ENCODE results near the gene FGFRL1.

Gene FGFRL1

DNA sequence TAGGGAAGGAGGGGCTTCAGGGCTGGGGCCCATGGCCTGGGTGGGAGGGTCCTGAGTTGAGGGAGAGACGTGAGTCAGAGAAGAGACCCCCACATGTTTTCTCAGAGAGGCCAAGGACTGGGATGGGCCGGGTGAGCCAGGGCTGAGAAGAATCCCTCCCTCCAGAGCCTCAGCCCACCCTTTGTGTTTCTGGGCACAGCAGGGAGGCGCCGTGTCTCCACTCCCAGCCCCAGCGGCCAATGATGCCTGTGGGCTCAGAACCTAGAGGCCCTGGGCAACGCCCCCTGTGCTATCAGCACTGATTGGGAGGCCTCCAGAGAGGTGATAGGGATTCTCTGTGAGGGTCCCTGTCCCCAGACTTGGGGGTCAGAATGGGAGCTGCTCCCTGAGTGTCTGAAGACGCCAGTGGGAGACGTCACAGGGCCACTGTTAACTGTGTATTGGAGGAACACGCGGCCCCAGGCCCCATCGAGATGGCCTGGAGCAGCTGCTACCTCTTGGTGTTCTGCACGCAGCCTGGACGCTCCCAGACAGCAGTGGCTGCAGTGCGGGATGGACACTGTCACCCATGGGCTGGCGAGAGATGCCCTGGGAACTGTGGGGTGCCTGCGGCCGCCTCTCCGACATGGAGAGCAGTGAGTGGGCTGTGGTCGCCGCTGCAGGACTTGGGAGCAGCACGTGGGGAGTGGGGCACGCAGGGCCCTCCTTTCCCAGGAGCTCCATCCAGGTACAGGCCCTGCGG, 8.5 kb downstream of the FGFRL1 start:
- no peaks in the 10 kb centered on the region for H3K9me3 ChIP-seq (ENCODE audit: low read length)
- no peaks in the 10 kb centered on the region for H3K27me3 ChIP-seq (ENCODE audit: insufficient read depth, low read length)
- H3K4me1 ChIP-seq (ENCODE audit: insufficient read depth, low read length, severe bottlenecking): no peaks in the 10 kb centered on the region
- no peaks in the 10 kb centered on the region for H3F3A ChIP-seq (ENCODE audit: insufficient read depth, low read length)
- no peaks in the 10 kb centered on the region for H3K36me3 ChIP-seq (ENCODE audit: insufficient read depth, low read length)
- H3K79me2 ChIP-seq (ENCODE audit: insufficient read depth, low read length): no peaks in the 10 kb centered on the region
- H3K9ac ChIP-seq (ENCODE audit: low read length): no peak overlapping the region
- H3K4me3 ChIP-seq (ENCODE audit: low read depth, low read length, poor library complexity, severe bottlenecking): no peak overlapping the region
- H3K4me2 ChIP-seq (ENCODE audit: low read length): no peak overlapping the region
- H3K9me2 ChIP-seq (ENCODE audit: low read depth, low read length): no peaks in the 10 kb centered on the region
- no peaks in the 10 kb centered on the region for H4K20me1 ChIP-seq (ENCODE audit: insufficient read depth, low read length)
- H3K27ac ChIP-seq (ENCODE audit: low read depth, low read length, poor library complexity, severe bottlenecking): no peak overlapping the region
- H2AFZ ChIP-seq (ENCODE audit: low read length): no peak overlapping the region
- TF ChIP-seq, protein P1, sequence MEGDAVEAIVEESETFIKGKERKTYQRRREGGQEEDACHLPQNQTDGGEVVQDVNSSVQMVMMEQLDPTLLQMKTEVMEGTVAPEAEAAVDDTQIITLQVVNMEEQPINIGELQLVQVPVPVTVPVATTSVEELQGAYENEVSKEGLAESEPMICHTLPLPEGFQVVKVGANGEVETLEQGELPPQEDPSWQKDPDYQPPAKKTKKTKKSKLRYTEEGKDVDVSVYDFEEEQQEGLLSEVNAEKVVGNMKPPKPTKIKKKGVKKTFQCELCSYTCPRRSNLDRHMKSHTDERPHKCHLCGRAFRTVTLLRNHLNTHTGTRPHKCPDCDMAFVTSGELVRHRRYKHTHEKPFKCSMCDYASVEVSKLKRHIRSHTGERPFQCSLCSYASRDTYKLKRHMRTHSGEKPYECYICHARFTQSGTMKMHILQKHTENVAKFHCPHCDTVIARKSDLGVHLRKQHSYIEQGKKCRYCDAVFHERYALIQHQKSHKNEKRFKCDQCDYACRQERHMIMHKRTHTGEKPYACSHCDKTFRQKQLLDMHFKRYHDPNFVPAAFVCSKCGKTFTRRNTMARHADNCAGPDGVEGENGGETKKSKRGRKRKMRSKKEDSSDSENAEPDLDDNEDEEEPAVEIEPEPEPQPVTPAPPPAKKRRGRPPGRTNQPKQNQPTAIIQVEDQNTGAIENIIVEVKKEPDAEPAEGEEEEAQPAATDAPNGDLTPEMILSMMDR (IDR thresholded peaks at IDR 0.05; ENCODE audit: low read length): no peak
- TF ChIP-seq EZH2 (IDR thresholded peaks at IDR 0.05; ENCODE audit: borderline replicate concordance, low read length): no peak

DNA sequence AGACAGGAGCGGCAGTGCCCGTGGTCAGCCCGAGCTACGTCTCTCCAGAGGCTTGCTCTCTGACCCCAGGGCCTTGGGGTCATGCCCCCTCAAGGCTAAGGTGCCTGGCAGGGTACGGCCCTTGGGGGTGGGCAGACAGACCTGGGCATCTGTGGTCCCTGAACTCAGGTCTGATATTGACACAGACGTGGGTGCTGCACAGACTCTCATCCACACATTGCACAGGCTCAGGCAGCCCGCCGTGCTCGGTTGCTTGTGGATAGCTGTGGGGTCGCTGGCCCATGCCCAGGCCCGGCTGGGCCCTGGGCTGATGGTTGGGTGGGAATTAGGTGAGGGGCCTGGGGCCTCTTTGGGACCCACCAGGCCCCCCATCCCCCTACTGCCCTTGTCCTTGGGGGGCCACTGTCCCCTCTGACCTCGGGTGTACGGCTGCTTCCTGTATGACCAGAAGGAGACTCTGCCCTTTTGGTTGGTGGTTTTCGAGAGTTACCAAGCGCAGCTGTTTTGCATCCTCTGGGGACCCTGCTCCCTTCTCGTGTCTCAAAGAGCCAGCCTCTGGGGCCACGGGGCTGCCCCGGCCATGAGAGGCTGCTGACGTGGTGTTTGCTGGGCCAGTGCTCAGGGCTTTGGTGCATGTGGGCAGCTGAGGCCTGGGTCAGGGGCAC, 10.1 kb downstream of the FGFRL1 start:
- no peaks in the 10 kb centered on the region for H3K9me3 ChIP-seq (ENCODE audit: low read length)
- H3K36me3 ChIP-seq (ENCODE audit: insufficient read depth, low read length): no peaks in the 10 kb centered on the region
- H3F3A ChIP-seq (ENCODE audit: insufficient read depth, low read length): no peaks in the 10 kb centered on the region
- H3K27ac ChIP-seq (ENCODE audit: low read depth, low read length, poor library complexity, severe bottlenecking): no peak overlapping the region
- H2AFZ ChIP-seq (ENCODE audit: low read length): no peak overlapping the region
- H3K4me1 ChIP-seq (ENCODE audit: insufficient read depth, low read length, severe bottlenecking): peaks cover 7% of the 10 kb centered on the region
- no peak overlapping the region for H3K4me2 ChIP-seq (ENCODE audit: low read length)
- H3K27me3 ChIP-seq (ENCODE audit: insufficient read depth, low read length): no peaks in the 10 kb centered on the region
- no peak for TF ChIP-seq EZH2 (IDR thresholded peaks at IDR 0.05; ENCODE audit: borderline replicate concordance, low read length)
- TF ChIP-seq, protein P1 (IDR thresholded peaks at IDR 0.05; ENCODE audit: low read length): no peak
- H4K20me1 ChIP-seq (ENCODE audit: insufficient read depth, low read length): no peaks in the 10 kb centered on the region
- H3K9ac ChIP-seq (ENCODE audit: low read length): no peak overlapping the region
- H3K4me3 ChIP-seq (ENCODE audit: low read depth, low read length, poor library complexity, severe bottlenecking): no peak overlapping the region
- H3K9me2 ChIP-seq (ENCODE audit: low read depth, low read length): no peaks in the 10 kb centered on the region
- H3K79me2 ChIP-seq (ENCODE audit: insufficient read depth, low read length): no peaks in the 10 kb centered on the region

DNA sequence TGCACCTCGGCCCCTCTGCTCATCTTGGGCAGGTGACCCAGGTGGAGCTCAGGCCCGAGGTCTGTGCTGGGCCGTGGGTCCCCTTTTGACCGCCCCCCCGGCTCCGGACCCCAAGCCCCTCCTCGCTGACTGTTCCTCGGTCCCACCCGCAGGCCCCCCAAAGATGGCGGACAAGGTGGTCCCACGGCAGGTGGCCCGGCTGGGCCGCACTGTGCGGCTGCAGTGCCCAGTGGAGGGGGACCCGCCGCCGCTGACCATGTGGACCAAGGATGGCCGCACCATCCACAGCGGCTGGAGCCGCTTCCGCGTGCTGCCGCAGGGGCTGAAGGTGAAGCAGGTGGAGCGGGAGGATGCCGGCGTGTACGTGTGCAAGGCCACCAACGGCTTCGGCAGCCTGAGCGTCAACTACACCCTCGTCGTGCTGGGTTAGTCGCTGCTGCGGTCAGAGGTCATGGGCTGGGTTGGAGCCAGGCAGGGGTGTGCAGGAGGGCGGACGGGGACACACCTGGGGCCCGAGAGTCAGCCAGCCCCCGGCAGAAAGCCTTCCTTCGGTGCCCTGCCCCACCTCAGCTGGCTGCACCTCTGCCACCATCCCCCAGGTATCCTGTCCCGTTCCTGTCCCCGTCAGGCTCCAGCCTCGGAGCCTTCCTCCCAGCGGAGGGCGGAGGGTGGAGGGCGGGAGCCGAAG, 10.8 kb downstream of the FGFRL1 start:
- H3K4me1 ChIP-seq (ENCODE audit: insufficient read depth, low read length, severe bottlenecking): peaks cover 7% of the 10 kb centered on the region
- no peaks in the 10 kb centered on the region for H3K79me2 ChIP-seq (ENCODE audit: insufficient read depth, low read length)
- no peak overlapping the region for H3K9ac ChIP-seq (ENCODE audit: low read length)
- H3K36me3 ChIP-seq (ENCODE audit: insufficient read depth, low read length): no peaks in the 10 kb centered on the region
- H3K27ac ChIP-seq (ENCODE audit: low read depth, low read length, poor library complexity, severe bottlenecking): no peak overlapping the region
- no peaks in the 10 kb centered on the region for H3K9me3 ChIP-seq (ENCODE audit: low read length)
- no peaks in the 10 kb centered on the region for H3F3A ChIP-seq (ENCODE audit: insufficient read depth, low read length)
- TF ChIP-seq, protein P1 (IDR thresholded peaks at IDR 0.05; ENCODE audit: low read length): no peak
- no peak for TF ChIP-seq EZH2 (IDR thresholded peaks at IDR 0.05; ENCODE audit: borderline replicate concordance, low read length)
- H3K4me2 ChIP-seq (ENCODE audit: low read length): no peak overlapping the region
- no peaks in the 10 kb centered on the region for H3K27me3 ChIP-seq (ENCODE audit: insufficient read depth, low read length)
- no peak overlapping the region for H3K4me3 ChIP-seq (ENCODE audit: low read depth, low read length, poor library complexity, severe bottlenecking)
- H3K9me2 ChIP-seq (ENCODE audit: low read depth, low read length): no peaks in the 10 kb centered on the region
- H2AFZ ChIP-seq (ENCODE audit: low read length): no peak overlapping the region
- no peaks in the 10 kb centered on the region for H4K20me1 ChIP-seq (ENCODE audit: insufficient read depth, low read length)

All from OCI-LY1 (cell line).